ENCODE measurements around the gene FHOD3. TPM values are rescaled to one million over a fixed set of nuclear protein-coding genes. Genes with fewer than 3 reads are reported as not detected.

The FHOD3 gene
- total and polyA plus RNA-seq, 2 of the 8 experiments (the other 6 are each of a cell fraction or from before 2014, with no cell fraction given) = 9.7 to 10.5 TPM

DNA sequence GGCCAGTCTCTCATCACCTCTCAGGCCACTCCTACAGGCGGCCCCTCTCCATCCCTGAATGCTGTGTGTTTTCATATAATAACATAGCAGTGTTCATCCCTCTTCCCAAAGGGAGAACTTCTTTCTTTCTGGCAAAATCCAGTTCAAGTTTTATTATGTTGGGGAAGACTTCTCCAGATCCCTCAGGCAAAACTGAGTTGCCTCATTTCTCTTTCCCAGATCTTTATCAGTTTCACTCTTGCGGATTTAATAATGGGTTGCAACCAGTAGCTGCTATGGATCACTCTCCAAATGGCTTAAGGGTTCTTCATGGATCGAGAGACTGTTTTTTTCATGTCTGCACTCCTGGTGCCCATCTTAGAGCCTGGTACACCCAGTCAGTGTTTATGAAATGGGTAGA lies 129.9 kb downstream of the FHOD3 start:
- Histone ChIP-seq H4K5ac (ENCODE audit: insufficient read length, low read depth, low read length) (no peak overlapping the region), H3K27me3 (replicated peaks in 1 of 4; ENCODE audit: control insufficient read depth in 3 of 4, extremely low read depth in 1 of 4, insufficient read depth in 3 of 4, low read length in 3 of 4) (no peaks in the 10 kb centered on the region), H2AK5ac (ENCODE audit: low read depth, low read length) (no peak overlapping the region), H2BK5ac (ENCODE audit: low read depth, low read length) (no peak overlapping the region), H2BK20ac (ENCODE audit: low read length) (no peak overlapping the region), H3K4me3 (ENCODE audit: extremely low read depth in 1 of 4, insufficient read depth in 2 of 4, low read depth in 3 of 4, low read length in 4 of 4) (no peak overlapping the region), H3K14ac (ENCODE audit: insufficient read length) (no peak overlapping the region), H3K4me1 (replicated peaks in 1 of 4; ENCODE audit: control insufficient read depth in 3 of 4, insufficient read depth in 4 of 4, low read length in 3 of 4) (peaks cover 0 to 1% (median under 1%) of the 10 kb centered on the region in 4 experiments; a peak in 3 of 7 replicates), H4K8ac (ENCODE audit: extremely low read depth, insufficient read depth, low read length) (no peak overlapping the region), H3K56ac (replicated peaks; ENCODE audit: insufficient read length, low read depth, low read length) (no peak overlapping the region), H3K79me2 (ENCODE audit: control insufficient read depth in 1 of 2, insufficient read depth in 2 of 2, low read length in 2 of 2) (no peaks in the 10 kb centered on the region; a peak in 1 of 4 replicates), H2BK12ac (ENCODE audit: low read depth, low read length) (no peak overlapping the region), H3K79me1 (ENCODE audit: low read depth, low read length) (no peaks in the 10 kb centered on the region; the same call in 1 of the 2 replicates), H3K9ac (replicated peaks in 1 of 4; ENCODE audit: extremely low read depth in 1 of 4, low read depth in 3 of 4, low read length in 3 of 4) (no peak overlapping the region), H4K20me1 (replicated peaks in 1 of 2; ENCODE audit: control insufficient read depth in 1 of 2, insufficient read depth in 2 of 2, low read length in 2 of 2) (no peaks in the 10 kb centered on the region), H3K18ac (ENCODE audit: extremely low read depth, low read length) (no peak overlapping the region), H2AFZ (ENCODE audit: low read length) (no peak overlapping the region), H4K91ac (replicated peaks; ENCODE audit: insufficient read length, low read length) (no peak overlapping the region), H3K9me3 (ENCODE audit: insufficient read depth in 2 of 2, low read depth in 1 of 2, low read length in 1 of 2) (no peaks in the 10 kb centered on the region), H3K23ac (ENCODE audit: insufficient read length) (no peak overlapping the region), H3K36me3 (ENCODE audit: control insufficient read depth in 2 of 4, insufficient read depth in 4 of 4, low read length in 3 of 4) (no peaks in the 10 kb centered on the region), H2BK15ac (ENCODE audit: low read length) (no peak overlapping the region), H3K4ac (replicated peaks; ENCODE audit: insufficient read length, low read depth, low read length) (no peak overlapping the region), H3K23me2 (ENCODE audit: low read depth, low read length) (no peaks in the 10 kb centered on the region), H3K27ac (ENCODE audit: low read depth, low read length) (no peak overlapping the region), H3K4me2 (ENCODE audit: insufficient read depth in 1 of 2, low read depth in 2 of 2, low read length in 2 of 2) (no peak overlapping the region), H2BK120ac (replicated peaks; ENCODE audit: low read depth, low read length) (no peak overlapping the region)
- DNase-seq (ENCODE audit: low read depth in 1 of 2, low spot score in 2 of 2) (no peak), FAIRE-seq (no peak)
- CTCF ChIA-PET (ENCODE audit: partially characterized antibody) = interaction anchor here (15.7 kb wide), 1 partner anchor 11 kb away, joined by 163 read pairs; no protein-coding TSS in a partner anchor
- 94% methylated on average over 3 of the region's 3 CpGs; no CpG with 5 or more reads in 1 of the 2 experiments for WGBS, 2 experiments (ENCODE audit: extremely low coverage in 1 of 2, insufficient coverage in 1 of 2, insufficient read length in 1 of 2, insufficient replicate concordance in 2 of 2, low coverage in 1 of 2, low lambda C conversion rate in 2 of 2, missing lambda C conversion rate in 1 of 2)
- POLR2A ChIA-PET (ENCODE audit: partially characterized antibody) = no interaction called here
- TF ChIP-seq POU5F1 (IDR thresholded peaks at IDR 0.05; ENCODE audit: low read depth, low read length) = no peak
- TF ChIP-seq HDAC6 (IDR thresholded peaks at IDR 0.05; ENCODE audit: low read depth, low read length) = no peak
- TF ChIP-seq, protein P1, sequence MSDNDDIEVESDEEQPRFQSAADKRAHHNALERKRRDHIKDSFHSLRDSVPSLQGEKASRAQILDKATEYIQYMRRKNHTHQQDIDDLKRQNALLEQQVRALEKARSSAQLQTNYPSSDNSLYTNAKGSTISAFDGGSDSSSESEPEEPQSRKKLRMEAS (IDR thresholded peaks at IDR 0.05) = no peak
- no peak for TF ChIP-seq POLR2AphosphoS5 (IDR thresholded peaks at IDR 0.05; ENCODE audit: low read depth, low read length)
- no peak for TF ChIP-seq ASH2L (IDR thresholded peaks at IDR 0.05; ENCODE audit: low read length)
- TF ChIP-seq FOSL1 (IDR thresholded peaks at IDR 0.05; ENCODE audit: insufficient read depth, low read depth, low read length) = no peak
